Spleen (tissue), 11 donors: Measurements from ENCODE around the gene RTTN. TPM values are rescaled to one million over a fixed set of nuclear protein-coding genes. Genes with fewer than 3 reads are reported as not detected.

Experiments used
- DNase-seq: peaks from one replicate; pipeline ENCODE4 v3.0.0-alpha.2; 2020
- H3K27ac ChIP-seq, 8 donors: fragments of 200-600 bp; sonication (generic) in 7 of 8; 1 replicate in 4 of 8; 2 replicates in 4 of 8; pipeline versions ENCODE4 v1.5.0 to v1.8.0; 2016 to 2021; ENCODE audit warnings: inconsistent platforms in 4 of 8, mild to moderate bottlenecking in 4 of 8, moderate library complexity in 1 of 8
- H3K27me3 ChIP-seq, 7 donors: fragments of 200-600 bp; sonication (generic) in 6 of 7; replicated peaks in 1 of 7; 1 replicate in 4 of 7; 2 replicates in 3 of 7; pipeline versions ENCODE4 v1.5.0 to v1.8.0; 2016 to 2021; ENCODE audit warnings: inconsistent platforms in 3 of 7, mild to moderate bottlenecking in 1 of 7
- H3K36me3 ChIP-seq, 6 donors: fragments of 200-600 bp; sonication (generic) in 5 of 6; 1 replicate in 4 of 6; 2 replicates in 2 of 6; pipeline versions ENCODE4 v1.5.0 to v1.8.0; 2016 to 2021; ENCODE audit warnings: inconsistent platforms in 2 of 6
- H3K4me1 ChIP-seq, 6 donors: fragments of 200-600 bp; sonication (generic) in 5 of 6; 1 replicate in 3 of 6; 2 replicates in 3 of 6; pipeline versions ENCODE4 v1.5.0 to v1.8.0; 2016 to 2021; ENCODE audit warnings: inconsistent platforms in 3 of 6
- H3K4me3 ChIP-seq, 8 donors: fragments of 200-600 bp; sonication (generic) in 7 of 8; 1 replicate in 4 of 8; 2 replicates in 4 of 8; pipeline versions ENCODE4 v1.5.0 to v1.8.0; 2016 to 2021; ENCODE audit warnings: inconsistent platforms in 4 of 8, mild to moderate bottlenecking in 4 of 8, moderate library complexity in 2 of 8
- H3K9me3 ChIP-seq, 8 donors: fragments of 200-600 bp; sonication (generic) in 7 of 8; 1 replicate in 4 of 8; 2 replicates in 4 of 8; pipeline versions ENCODE4 v1.5.0 to v1.8.0; 2016 to 2021; ENCODE audit warnings: inconsistent platforms in 4 of 8
- POLR2A ChIP-seq, 3 donors: fragments of 450-650 bp; IDR thresholded peaks; one replicate each; pipeline ENCODE4 v1.5.1; 2017; ENCODE audit warnings: antibody characterized with exemption in 3 of 3, mild to moderate bottlenecking in 1 of 3
- POLR2AphosphoS5 ChIP-seq, 3 donors: sonication (generic); formaldehyde crosslinking; IDR thresholded peaks; one replicate each; pipeline ENCODE4 v1.5.1; 2017; ENCODE audit warnings: antibody characterized with exemption in 3 of 3
- WGBS, 5 donors: extraction: QIAGEN DNeasy Blood & Tissue Kit in 3 of 5; methylation state at CpG; one replicate each; pipeline versions ENCODE4 v1.1.5 to v1.1.7; 2013 to 2018; 5-methylcytosine and 5-hydroxymethylcytosine counted together
- intact Hi-C: fragments of 100-400 bp; cut with DNase I; formaldehyde crosslinking; loops from one replicate; pipeline ENCODE4 v1.15.0; 2023; ENCODE audit warnings: low total_unique reads
- polyA plus RNA-seq, 3 donors: library from polyadenylated mRNA; stranded (reverse); fragments of 200-250 nt; gene quantifications; one replicate each; pipeline ENCODE4 v1.2.1, GENCODE V29; 2013
- total RNA-seq, 7 donors: library from RNA; depleted of rRNA in 3 of 7; stranded (reverse); fragments of >200 nt in 3 of 7; fragmentation: NEBNext Ultra II Directional in 4 of 7; extraction: Animal tissue kit (Norgen Biotek cat#: 25700) in 4 of 7; gene quantifications; one replicate each; pipeline versions ENCODE4 v1.1.0 to v1.2.1, GENCODE V29; 2016 to 2021
- TF ChIP-seq, protein P1 (sequence below), 11 experiments: fragments of 200-600 bp in 7 of 11; fragments of 450-650 bp in 4 of 11; sonication (generic) in 4 of 11; IDR thresholded peaks in 8 of 11; conservative IDR thresholded peaks in 3 of 11; 1 replicate in 7 of 11; 2 replicates in 4 of 11; pipeline versions ENCODE4 v1.4.0 to v1.8.0; 2016 to 2021; ENCODE audit warnings: antibody characterized with exemption in 11 of 11, inconsistent platforms in 4 of 11, mild to moderate bottlenecking in 1 of 11
- donor health status: healthy with polysubstance abuse.
- donor health status: DM: no; HTN: no; CAD: no; lungs with moderate emphysema.
- donor health status: DM: no; HTN: no; CAD: no.
- donor health status: Bipolar disorder and iron deficiency.
- donor health status: healthy.
- donor health status: DM: no; HTN: no; CAD: no.
- donor health status: DM: yes; HTN: yes; CAD: no.

Gene RTTN
- total and polyA plus RNA-seq, 10 donors, result 4.0 to 32.3 (median 23.8) TPM

DNA sequence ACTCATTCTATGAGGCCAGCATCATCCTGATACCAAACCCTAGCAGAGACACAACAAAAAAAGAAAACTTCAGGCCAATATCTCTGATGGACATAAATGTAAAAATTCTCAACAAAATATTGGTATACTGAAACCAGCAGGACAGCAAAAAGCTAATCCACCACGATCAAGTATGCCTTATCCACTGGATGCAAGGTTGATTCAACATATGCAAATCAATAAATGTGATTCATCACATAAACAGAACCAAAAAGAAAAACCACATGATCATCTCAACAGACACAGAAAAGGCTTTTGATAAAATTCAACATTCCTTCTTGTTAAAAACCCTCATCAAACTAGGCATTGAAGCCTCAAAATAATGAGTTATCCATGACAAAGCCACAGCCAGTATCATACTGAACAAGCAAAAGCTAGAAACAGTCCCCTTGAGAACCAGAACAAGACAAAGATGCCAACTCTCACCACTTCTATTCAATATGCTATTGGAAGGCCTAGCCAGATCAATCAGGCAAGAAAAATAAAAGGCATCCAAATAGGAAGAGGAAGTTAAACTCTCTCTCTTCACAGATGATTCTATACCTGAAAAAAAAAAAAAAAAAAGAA is 45.3 kb downstream of the RTTN start:
- H3K4me3 ChIP-seq, result no peak overlapping the region
- H3K4me1 ChIP-seq, result no peaks in the 10 kb centered on the region
- WGBS, 5 donors, result 79 to 88% (median 84%) methylated on average over 1 of the region's 1 CpG
- no peak overlapping the region for H3K27ac ChIP-seq
- TF ChIP-seq, protein P1, sequence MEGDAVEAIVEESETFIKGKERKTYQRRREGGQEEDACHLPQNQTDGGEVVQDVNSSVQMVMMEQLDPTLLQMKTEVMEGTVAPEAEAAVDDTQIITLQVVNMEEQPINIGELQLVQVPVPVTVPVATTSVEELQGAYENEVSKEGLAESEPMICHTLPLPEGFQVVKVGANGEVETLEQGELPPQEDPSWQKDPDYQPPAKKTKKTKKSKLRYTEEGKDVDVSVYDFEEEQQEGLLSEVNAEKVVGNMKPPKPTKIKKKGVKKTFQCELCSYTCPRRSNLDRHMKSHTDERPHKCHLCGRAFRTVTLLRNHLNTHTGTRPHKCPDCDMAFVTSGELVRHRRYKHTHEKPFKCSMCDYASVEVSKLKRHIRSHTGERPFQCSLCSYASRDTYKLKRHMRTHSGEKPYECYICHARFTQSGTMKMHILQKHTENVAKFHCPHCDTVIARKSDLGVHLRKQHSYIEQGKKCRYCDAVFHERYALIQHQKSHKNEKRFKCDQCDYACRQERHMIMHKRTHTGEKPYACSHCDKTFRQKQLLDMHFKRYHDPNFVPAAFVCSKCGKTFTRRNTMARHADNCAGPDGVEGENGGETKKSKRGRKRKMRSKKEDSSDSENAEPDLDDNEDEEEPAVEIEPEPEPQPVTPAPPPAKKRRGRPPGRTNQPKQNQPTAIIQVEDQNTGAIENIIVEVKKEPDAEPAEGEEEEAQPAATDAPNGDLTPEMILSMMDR (IDR thresholded peaks at IDR 0.05 in 8 of 11, conservative IDR thresholded peaks at IDR 0.05 in 3 of 11), result no peak
- TF ChIP-seq POLR2A (IDR thresholded peaks at IDR 0.05), result no peak
- no peak for TF ChIP-seq POLR2AphosphoS5 (IDR thresholded peaks at IDR 0.05)
- DNase-seq, result no peak
- intact Hi-C loops, result no loop called here
- H3K9me3 ChIP-seq, result no peaks in the 10 kb centered on the region
- H3K36me3 ChIP-seq, result peaks cover 0 to 93% (median 14%) of the 10 kb centered on the region in 6 donors
- H3K27me3 ChIP-seq, result no peaks in the 10 kb centered on the region

DNA sequence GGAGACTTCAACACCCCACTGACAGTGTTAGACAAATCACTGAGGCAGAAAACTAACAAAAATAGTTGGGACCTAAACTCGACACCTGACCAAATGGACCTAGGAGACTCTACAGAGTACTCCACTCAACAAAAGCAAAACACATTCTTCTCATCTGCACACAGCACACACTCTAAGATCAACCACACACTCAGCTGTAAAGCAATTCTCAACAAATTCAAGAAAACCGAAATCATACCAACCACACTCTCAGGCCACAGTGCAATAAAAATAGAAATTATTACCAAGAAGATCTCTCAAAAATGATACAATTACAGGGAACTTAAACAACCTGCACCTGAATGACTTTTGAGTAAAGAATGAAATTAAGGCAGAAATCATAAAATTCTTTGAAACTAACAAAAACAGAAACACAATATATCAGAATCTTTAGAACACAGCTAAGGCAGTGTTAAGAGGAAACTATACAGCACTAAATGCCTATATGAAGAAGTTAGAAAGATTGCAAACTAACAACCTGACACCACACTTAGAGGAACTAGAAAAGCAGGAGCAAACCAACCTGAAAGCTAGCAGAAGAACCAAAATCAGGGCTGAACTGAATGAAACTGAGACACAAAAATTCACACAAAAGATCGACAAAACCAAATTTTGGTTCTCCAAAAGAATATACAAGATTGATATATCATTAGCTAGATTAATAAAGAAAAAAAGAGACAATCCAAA is 46.3 kb downstream of the RTTN start:
- intact Hi-C loops, result no loop called here
- DNase-seq, result no peak
- WGBS, 5 donors, result 87 to 90% (median 89%) methylated on average over 3 of the region's 3 CpGs
- H3K27ac ChIP-seq, result no peak overlapping the region
- no peak for TF ChIP-seq POLR2A (IDR thresholded peaks at IDR 0.05)
- TF ChIP-seq, protein P1 (IDR thresholded peaks at IDR 0.05 in 8 of 11, conservative IDR thresholded peaks at IDR 0.05 in 3 of 11), result no peak
- TF ChIP-seq POLR2AphosphoS5 (IDR thresholded peaks at IDR 0.05), result no peak
- no peaks in the 10 kb centered on the region for H3K27me3 ChIP-seq
- H3K36me3 ChIP-seq, result peaks cover 0 to 84% (median 14%) of the 10 kb centered on the region in 6 donors
- H3K9me3 ChIP-seq, result no peaks in the 10 kb centered on the region
- no peaks in the 10 kb centered on the region for H3K4me1 ChIP-seq
- H3K4me3 ChIP-seq, result no peak overlapping the region

DNA sequence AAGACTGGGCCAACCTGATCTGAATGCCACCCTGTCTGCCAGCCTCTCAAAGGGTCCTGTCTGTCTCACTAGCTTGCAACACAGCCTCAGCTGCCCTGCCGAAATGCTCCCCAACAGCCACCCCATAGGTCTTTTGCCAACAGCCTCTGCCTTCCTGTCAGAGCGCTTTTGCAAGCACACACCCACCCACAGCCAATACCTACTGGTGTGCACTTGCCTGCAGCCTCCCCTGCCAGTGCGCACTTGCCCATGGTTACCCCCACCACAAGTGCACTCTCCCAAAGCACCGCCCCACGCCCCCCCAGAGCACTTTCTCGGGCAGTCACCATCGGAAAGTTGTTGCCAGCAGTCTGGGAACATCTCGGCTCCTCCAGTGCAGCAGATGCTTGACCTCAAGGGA is 48.6 kb downstream of the RTTN start:
- Histone ChIP-seq H3K27me3 (no peaks in the 10 kb centered on the region), H3K4me3 (no peak overlapping the region), H3K4me1 (no peaks in the 10 kb centered on the region), H3K36me3 (peaks cover 0 to 64% (median 5%) of the 10 kb centered on the region in 6 donors), H3K9me3 (no peaks in the 10 kb centered on the region), H3K27ac (no peak overlapping the region)
- no peak for DNase-seq
- 91 to 97% (median 95%) methylated on average over 8 of the region's 8 CpGs for WGBS, 5 donors
- intact Hi-C loops, result no loop called here
- TF ChIP-seq POLR2A (IDR thresholded peaks at IDR 0.05) (no peak), POLR2AphosphoS5 (IDR thresholded peaks at IDR 0.05) (no peak)
- TF ChIP-seq, protein P1 (IDR thresholded peaks at IDR 0.05 in 8 of 11, conservative IDR thresholded peaks at IDR 0.05 in 3 of 11), result no peak

DNA sequence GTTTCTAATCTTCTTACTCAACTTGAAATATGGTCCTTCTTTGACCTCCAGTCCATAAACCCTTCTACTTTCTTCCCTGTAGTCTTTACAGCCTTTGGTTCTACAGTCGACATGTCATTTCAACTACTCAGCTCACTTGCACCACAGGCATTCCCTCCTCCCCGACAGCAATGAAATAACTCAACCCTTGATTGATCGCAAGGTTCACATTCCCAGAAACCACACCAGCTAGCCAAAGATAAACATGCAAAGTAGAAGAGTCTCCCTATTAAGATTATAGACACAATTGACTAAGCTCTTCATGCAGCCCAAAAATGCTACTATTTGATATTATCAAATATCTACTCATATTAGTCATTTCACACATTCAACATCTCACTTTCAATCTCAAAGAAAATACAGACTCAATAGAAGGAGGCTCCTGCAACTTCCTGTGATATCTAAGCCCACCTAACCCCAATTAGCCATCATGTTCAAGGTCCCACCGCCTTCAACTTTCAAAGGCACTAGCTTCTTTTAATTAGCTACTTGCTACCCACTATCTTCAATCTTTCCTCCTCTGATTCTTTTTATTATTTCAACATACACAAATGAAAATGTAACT is 50.8 kb downstream of the RTTN start:
- no peak overlapping the region for H3K27ac ChIP-seq
- H3K9me3 ChIP-seq, result no peaks in the 10 kb centered on the region
- intact Hi-C loops, result no loop called here
- peaks cover 0 to 53% (median 7%) of the 10 kb centered on the region in 6 donors for H3K36me3 ChIP-seq
- no peak overlapping the region for H3K4me3 ChIP-seq
- DNase-seq, result no peak
- TF ChIP-seq POLR2A (IDR thresholded peaks at IDR 0.05), result no peak
- TF ChIP-seq POLR2AphosphoS5 (IDR thresholded peaks at IDR 0.05), result no peak
- TF ChIP-seq, protein P1 (IDR thresholded peaks at IDR 0.05 in 8 of 11, conservative IDR thresholded peaks at IDR 0.05 in 3 of 11), result no peak
- H3K4me1 ChIP-seq, result no peaks in the 10 kb centered on the region
- H3K27me3 ChIP-seq, result no peaks in the 10 kb centered on the region
- WGBS, 5 donors, result 56 to 79% (median 61%) methylated on average over 4 of the region's 4 CpGs
